ENCODE results near the gene ST3GAL5. TPM values are rescaled to one million over a fixed set of nuclear protein-coding genes. Genes with fewer than 3 reads are reported as not detected.

Gene ST3GAL5
- total RNA-seq, 1 donor from 2014 or later, result 20.0 TPM

GRCh38 chr2:85803704-85804425, 84.9 kb downstream of the ST3GAL5 start:
- no peak overlapping the region for H3K4me2 ChIP-seq (ENCODE audit: low read length)
- no peaks in the 10 kb centered on the region for H4K20me1 ChIP-seq (ENCODE audit: insufficient read depth, low read length)
- H3K27ac Mint-ChIP-seq (ENCODE audit: unreplicated experiment), result no peak overlapping the region
- DNase-seq (ENCODE audit: low read depth) (no peak), FAIRE-seq (no peak)
- no peak overlapping the region for H3K4me3 ChIP-seq (ENCODE audit: insufficient read depth, low read depth, low read length)
- peaks cover 4% of the 10 kb centered on the region for H3K9me3 ChIP-seq (ENCODE audit: insufficient read depth, low read depth, low read length)
- no peaks in the 10 kb centered on the region for H3K4me1 ChIP-seq (ENCODE audit: insufficient read depth, low read length)
- no peaks in the 10 kb centered on the region for H3K36me3 ChIP-seq (ENCODE audit: insufficient read depth, low read length)
- no peaks in the 10 kb centered on the region for H3K27me3 ChIP-seq (ENCODE audit: insufficient read depth, low read length)
- H3K4me3 Mint-ChIP-seq (ENCODE audit: unreplicated experiment), result no peak overlapping the region
- H3K4me1 Mint-ChIP-seq (ENCODE audit: low read depth, unreplicated experiment), result no peaks in the 10 kb centered on the region
- H3K9me3 Mint-ChIP-seq (ENCODE audit: unreplicated experiment), result peaks cover 7% of the 10 kb centered on the region
- no peak overlapping the region for H2AFZ ChIP-seq (ENCODE audit: low read depth, low read length)
- H3K79me2 ChIP-seq (ENCODE audit: insufficient read depth, low read length), result no peaks in the 10 kb centered on the region
- H3K27ac ChIP-seq (ENCODE audit: low read depth, low read length), result no peak overlapping the region
- H3K9ac ChIP-seq (ENCODE audit: low read length), result no peak overlapping the region
- TF ChIP-seq EZH2 (IDR thresholded peaks at IDR 0.05; ENCODE audit: insufficient read depth, low read length), result no peak
- no peak for TF ChIP-seq CTCF (IDR thresholded peaks at IDR 0.05; ENCODE audit: insufficient read depth, low read depth, low read length)
- H3K27me3 Mint-ChIP-seq (ENCODE audit: low read depth, unreplicated experiment), result peaks cover 44% of the 10 kb centered on the region
- H3K36me3 Mint-ChIP-seq (ENCODE audit: low read depth, unreplicated experiment), result no peaks in the 10 kb centered on the region

GRCh38 chr2:85802354-85803103, 86.3 kb downstream of the ST3GAL5 start:
- Mint-ChIP-seq H3K27me3 (ENCODE audit: low read depth, unreplicated experiment) (peaks cover 41% of the 10 kb centered on the region), H3K4me3 (ENCODE audit: unreplicated experiment) (no peak overlapping the region), H3K36me3 (ENCODE audit: low read depth, unreplicated experiment) (no peaks in the 10 kb centered on the region), H3K9me3 (ENCODE audit: unreplicated experiment) (peaks cover 7% of the 10 kb centered on the region), H3K27ac (ENCODE audit: unreplicated experiment) (no peak overlapping the region), H3K4me1 (ENCODE audit: low read depth, unreplicated experiment) (peaks cover 2% of the 10 kb centered on the region)
- no peak overlapping the region for H3K9ac ChIP-seq (ENCODE audit: low read length)
- FAIRE-seq (no peak), DNase-seq (ENCODE audit: low read depth) (no peak)
- H3K4me1 ChIP-seq (ENCODE audit: insufficient read depth, low read length), result no peaks in the 10 kb centered on the region
- H3K9me3 ChIP-seq (ENCODE audit: insufficient read depth, low read depth, low read length), result peaks cover 4% of the 10 kb centered on the region
- no peak for TF ChIP-seq CTCF (IDR thresholded peaks at IDR 0.05; ENCODE audit: insufficient read depth, low read depth, low read length)
- no peak for TF ChIP-seq EZH2 (IDR thresholded peaks at IDR 0.05; ENCODE audit: insufficient read depth, low read length)
- H3K27me3 ChIP-seq (ENCODE audit: insufficient read depth, low read length), result no peaks in the 10 kb centered on the region
- no peak overlapping the region for H2AFZ ChIP-seq (ENCODE audit: low read depth, low read length)
- H3K4me2 ChIP-seq (ENCODE audit: low read length), result no peak overlapping the region
- no peaks in the 10 kb centered on the region for H3K36me3 ChIP-seq (ENCODE audit: insufficient read depth, low read length)
- no peaks in the 10 kb centered on the region for H3K79me2 ChIP-seq (ENCODE audit: insufficient read depth, low read length)
- H4K20me1 ChIP-seq (ENCODE audit: insufficient read depth, low read length), result no peaks in the 10 kb centered on the region
- H3K4me3 ChIP-seq (ENCODE audit: insufficient read depth, low read depth, low read length), result no peak overlapping the region
- H3K27ac ChIP-seq (ENCODE audit: low read depth, low read length), result no peak overlapping the region

Data from astrocyte (in vitro differentiated cells and primary cell).